ENCODE results near the gene PLK3. TPM values are rescaled to one million over a fixed set of nuclear protein-coding genes. Genes with fewer than 3 reads are reported as not detected.

PLK3 gene
- total RNA-seq, 3 donors from 2014 or later, result 13.6 to 29.0 (median 21.6) TPM

GRCh38 chr1:44801491-44802305, 1.5 kb downstream of the PLK3 start:
- intact Hi-C loops (cut with DNase I; ENCODE audit: low total_unique reads), result no loop called here
- Histone ChIP-seq H3K27ac (peak overlapping the region; percentile 54 to 84), H3K4me1 (peaks cover 4 to 14% of the 10 kb centered on the region in 2 donors), H3K36me3 (no peaks in the 10 kb centered on the region), H3K4me3 (peak overlapping the region; percentile 85 to 96 (median 92)), H3K9me3 (no peaks in the 10 kb centered on the region), H3K27me3 (no peaks in the 10 kb centered on the region)
- DNase-seq (ENCODE audit: low spot score in 2 of 2), result peak in 1 of 2 donors; percentile 50
- TF ChIP-seq POLR2AphosphoS5 (IDR thresholded peaks at IDR 0.05) (no peak), CTCF (IDR thresholded peaks at IDR 0.05) (no peak), POLR2A (IDR thresholded peaks at IDR 0.05) (no peak)

GRCh38 chr1:44802306-44803061, 2.3 kb downstream of the PLK3 start:
- Histone ChIP-seq H3K4me1 (peaks cover 11 to 16% of the 10 kb centered on the region in 2 donors), H3K27ac (peak overlapping the region; percentile 54 to 84), H3K4me3 (peak overlapping the region; percentile 85 to 96 (median 92)), H3K36me3 (no peaks in the 10 kb centered on the region), H3K27me3 (no peaks in the 10 kb centered on the region), H3K9me3 (no peaks in the 10 kb centered on the region)
- TF ChIP-seq CTCF (IDR thresholded peaks at IDR 0.05) (no peak), POLR2AphosphoS5 (IDR thresholded peaks at IDR 0.05) (no peak), POLR2A (IDR thresholded peaks at IDR 0.05) (no peak)
- intact Hi-C loops (cut with DNase I; ENCODE audit: low total_unique reads), result no loop called here
- DNase-seq (ENCODE audit: low spot score in 2 of 2), result peak in 1 of 2 donors; percentile 34

GRCh38 chr1:44803062-44803311, 2.8 kb downstream of the PLK3 start:
- peak in 1 of 2 donors; percentile 45 for DNase-seq (ENCODE audit: low spot score in 2 of 2)
- Histone ChIP-seq H3K4me3 (peak overlapping the region in 1 of 3 donors; percentile 96), H3K27ac (peak overlapping the region; percentile 54 to 84), H3K9me3 (no peaks in the 10 kb centered on the region), H3K4me1 (peaks cover 16 to 19% of the 10 kb centered on the region in 2 donors), H3K27me3 (no peaks in the 10 kb centered on the region), H3K36me3 (no peaks in the 10 kb centered on the region)
- intact Hi-C loops (cut with DNase I; ENCODE audit: low total_unique reads), result no loop called here
- no peak for TF ChIP-seq POLR2A (IDR thresholded peaks at IDR 0.05)
- TF ChIP-seq POLR2AphosphoS5 (IDR thresholded peaks at IDR 0.05), result no peak

GRCh38 chr1:44803312-44804095, 3.3 kb downstream of the PLK3 start:
- peak in 1 of 2 donors; percentile 40 for DNase-seq (ENCODE audit: low spot score in 2 of 2)

More at GRCh38 chr1:44803312-44804095, 3.3 kb downstream of the PLK3 start:
- TF ChIP-seq POLR2A (IDR thresholded peaks at IDR 0.05) (no peak), CTCF (IDR thresholded peaks at IDR 0.05) (no peak)
- H3K4me1 ChIP-seq, result peaks cover 21 to 24% of the 10 kb centered on the region in 2 donors
- H3K9me3 ChIP-seq, result no peaks in the 10 kb centered on the region
- H3K4me3 ChIP-seq, result peak overlapping the region in 1 of 3 donors; percentile 96
- H3K27me3 ChIP-seq, result no peaks in the 10 kb centered on the region
- intact Hi-C loops (cut with DNase I; ENCODE audit: low total_unique reads), result no loop called here
- H3K27ac ChIP-seq, result peak overlapping the region; percentile 54 to 84
- H3K36me3 ChIP-seq, result no peaks in the 10 kb centered on the region

Data from breast epithelium (tissue), 4 donors.